ENCODE measurements around the gene ERO1A.

Gene ERO1A

GRCh38 chr14:52607061-52607460 is 88.3 kb downstream of the ERO1A start:
- no peak for DNase-seq (ENCODE audit: low spot score)

- DNase-seq (ENCODE audit: low spot score) = no peak
Observed at GRCh38 chr14:52602131-52602530, 93.2 kb downstream of the ERO1A start.

- no peak for DNase-seq (ENCODE audit: low spot score)
Observed at GRCh38 chr14:52599974-52600373, 95.4 kb downstream of the ERO1A start.

DNA sequence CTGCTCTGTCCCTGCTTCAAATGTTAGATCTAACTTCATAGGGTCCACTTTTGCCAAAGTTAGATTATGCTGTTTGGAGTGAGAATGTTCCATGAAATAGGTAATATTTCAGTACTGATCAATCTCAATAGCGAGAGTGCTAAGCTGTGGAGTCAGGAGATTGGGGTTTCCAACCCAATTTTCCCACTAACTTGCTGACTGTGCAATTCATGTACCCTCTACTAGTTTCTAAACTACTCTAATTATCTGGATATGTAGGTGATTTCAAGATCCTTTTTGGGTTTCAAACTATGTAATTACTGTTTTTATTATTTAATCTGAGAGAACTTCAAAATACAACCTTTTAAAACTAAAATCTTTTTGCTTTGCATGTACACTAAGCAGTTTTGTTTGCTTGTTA is 96.8 kb downstream of the ERO1A start:
- no peak for DNase-seq (ENCODE audit: low spot score)

DNA sequence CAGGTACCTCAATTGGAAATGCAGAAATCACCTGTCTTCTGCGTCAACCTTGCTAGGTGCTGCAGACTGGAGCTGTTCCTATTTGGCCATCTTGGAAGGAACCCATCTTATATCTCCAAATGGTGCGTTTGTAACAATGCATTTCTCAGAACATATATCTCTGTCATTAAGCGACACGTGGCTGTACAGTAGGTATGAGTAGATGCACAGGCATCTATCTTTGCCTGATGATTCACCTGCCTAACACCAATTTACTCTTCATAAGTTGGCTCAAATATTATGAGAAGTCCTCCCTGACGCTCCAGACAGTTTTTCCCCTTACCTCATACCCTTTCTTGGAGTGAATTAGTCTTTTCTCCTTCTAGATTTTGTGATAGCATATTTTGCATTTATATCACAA is 98.5 kb downstream of the ERO1A start:
- DNase-seq (ENCODE audit: low spot score) = no peak

DNA sequence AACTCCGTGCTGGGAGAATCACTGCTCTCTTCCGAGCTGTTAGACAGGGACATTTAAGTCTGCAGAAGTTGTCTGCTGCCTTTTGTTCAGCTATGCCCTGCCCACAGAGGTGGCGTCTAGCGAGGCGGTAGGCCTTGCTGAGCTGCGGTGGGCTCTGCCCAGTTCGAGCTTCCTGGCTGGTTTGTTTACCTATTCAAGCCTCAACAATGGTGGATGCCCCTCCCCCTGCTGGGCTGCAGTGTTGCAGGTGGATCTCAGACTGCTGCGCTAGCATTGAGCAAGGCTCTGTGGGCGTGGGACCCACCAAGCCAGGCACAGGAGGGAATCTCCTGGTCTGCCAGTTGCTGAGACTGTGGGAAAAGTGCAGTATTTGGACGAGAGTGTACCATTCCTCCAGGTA is 99.0 kb downstream of the ERO1A start:
- no peak for DNase-seq (ENCODE audit: low spot score)

DNA sequence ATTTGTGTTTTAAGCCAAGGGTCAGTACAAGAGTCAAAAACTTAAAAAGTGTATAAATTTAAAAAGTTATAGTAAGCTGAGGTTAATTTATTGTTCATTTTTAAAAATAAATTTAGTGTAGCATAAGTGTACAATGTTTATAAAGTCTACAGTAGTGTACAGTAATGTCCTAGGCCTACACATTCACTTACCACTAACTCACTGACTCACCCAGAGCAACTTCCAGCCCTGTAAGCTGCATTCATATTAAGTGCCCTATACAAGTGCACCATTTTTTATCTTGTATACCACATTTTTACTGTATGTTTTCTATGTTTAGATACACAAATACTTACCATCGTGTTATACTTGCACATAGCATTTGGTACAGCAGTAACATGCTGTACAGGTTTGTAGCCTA is 105.0 kb downstream of the ERO1A start:
- DNase-seq (ENCODE audit: low spot score) = no peak
